Vagina (tissue), 2 donors: ENCODE results near the gene SCAPER.

ENCODE experiments used
- CTCF ChIP-seq, 3 experiments: fragments of 450-650 bp in 2 of 3; fragments of 200-600 bp in 1 of 3; sonication (generic) in 1 of 3; IDR thresholded peaks; one replicate each; pipeline ENCODE4 v1.5.1; 2017 to 2019; ENCODE audit warnings: antibody characterized with exemption in 3 of 3, mild to moderate bottlenecking in 2 of 3, moderate library complexity in 2 of 3
- POLR2A ChIP-seq, 2 donors: fragments of 450-650 bp; IDR thresholded peaks; one replicate each; pipeline ENCODE4 v1.6.1; 2017; ENCODE audit warnings: antibody characterized with exemption in 2 of 2, mild to moderate bottlenecking in 2 of 2, moderate library complexity in 2 of 2

DNA sequence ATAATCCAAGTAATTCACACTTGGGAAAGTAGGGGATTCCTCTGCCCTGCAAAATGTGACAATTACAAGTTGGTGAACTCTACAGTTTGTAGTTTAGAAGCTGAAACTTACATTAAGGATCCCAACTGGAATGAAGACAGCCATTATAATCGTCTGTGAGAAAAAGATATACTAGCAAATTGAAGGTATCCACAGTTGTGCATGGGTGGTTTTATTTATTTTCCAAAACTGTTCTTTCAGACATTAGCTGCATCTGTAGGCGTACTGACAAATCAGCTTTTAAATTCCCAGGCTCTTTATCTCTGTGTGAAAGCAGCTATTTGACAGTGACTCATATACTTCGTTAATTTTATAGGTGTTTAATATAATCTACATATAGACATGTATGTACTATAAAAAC, 581.1 kb downstream of the SCAPER start:
- TF ChIP-seq POLR2A (IDR thresholded peaks at IDR 0.05) = no peak
- no peak for TF ChIP-seq CTCF (IDR thresholded peaks at IDR 0.05)
